ENCODE data around the gene MXRA7.
A peak's percentile ranks its signal among the peaks of the same experiment; 100 is the strongest.
"Not testable (repeated sequence)": the region's sequence is repeated elsewhere in the genome, so short reads cannot be mapped to it uniquely, and the experiment has no call there.

MXRA7 gene

GRCh38 chr17:76716146-76716838 is 5.5 kb upstream of the MXRA7 start:
- Histone ChIP-seq H3K27ac (ENCODE audit: low read depth, low read length) (no peak overlapping the region), H3K9me3 (ENCODE audit: control insufficient read depth in 1 of 2, low read length in 2 of 2) (no peaks in the 10 kb centered on the region), H3K9ac (ENCODE audit: low read depth in 1 of 2, low read length in 2 of 2) (peak overlapping the region in 1 of 2 donors; percentile 19), H3K4me3 (ENCODE audit: low read depth in 1 of 2, low read length in 2 of 2) (no peak overlapping the region), H3K36me3 (ENCODE audit: control insufficient read depth in 1 of 2, insufficient read depth in 2 of 2, low read length in 2 of 2) (peaks cover 29 to 78% of the 10 kb centered on the region in 2 donors), H3K4me1 (ENCODE audit: control insufficient read depth in 1 of 2, insufficient read depth in 2 of 2, low read length in 2 of 2) (peaks cover 18 to 22% of the 10 kb centered on the region in 2 donors), H3K27me3 (ENCODE audit: control insufficient read depth in 1 of 2, insufficient read depth in 2 of 2, low read length in 2 of 2) (no peaks in the 10 kb centered on the region)

- peaks cover 22 to 69% of the 10 kb centered on the region in 2 donors for H3K36me3 ChIP-seq (ENCODE audit: control insufficient read depth in 1 of 2, insufficient read depth in 2 of 2, low read length in 2 of 2)
- no peak overlapping the region for H3K27ac ChIP-seq (ENCODE audit: low read depth, low read length)
- no peak overlapping the region for H3K9ac ChIP-seq (ENCODE audit: low read depth in 1 of 2, low read length in 2 of 2)
- no peak overlapping the region for H3K4me3 ChIP-seq (ENCODE audit: low read depth in 1 of 2, low read length in 2 of 2)
- no peaks in the 10 kb centered on the region for H3K9me3 ChIP-seq (ENCODE audit: control insufficient read depth in 1 of 2, low read length in 2 of 2)
- H3K4me1 ChIP-seq (ENCODE audit: control insufficient read depth in 1 of 2, insufficient read depth in 2 of 2, low read length in 2 of 2): peaks cover 22 to 25% of the 10 kb centered on the region in 2 donors
- no peaks in the 10 kb centered on the region for H3K27me3 ChIP-seq (ENCODE audit: control insufficient read depth in 1 of 2, insufficient read depth in 2 of 2, low read length in 2 of 2)
These were observed 4.7 kb upstream of the MXRA7 start for GRCh38 chr17:76715496-76715830.

- no peaks in the 10 kb centered on the region for H3K27me3 ChIP-seq (ENCODE audit: control insufficient read depth in 1 of 2, insufficient read depth in 2 of 2, low read length in 2 of 2)
- H3K4me3 ChIP-seq (ENCODE audit: low read depth in 1 of 2, low read length in 2 of 2): no peak overlapping the region
- no peak overlapping the region for H3K9ac ChIP-seq (ENCODE audit: low read depth in 1 of 2, low read length in 2 of 2)
- H3K9me3 ChIP-seq (ENCODE audit: control insufficient read depth in 1 of 2, low read length in 2 of 2): no peaks in the 10 kb centered on the region
- H3K4me1 ChIP-seq (ENCODE audit: control insufficient read depth in 1 of 2, insufficient read depth in 2 of 2, low read length in 2 of 2): peaks cover 22 to 27% of the 10 kb centered on the region in 2 donors
- H3K36me3 ChIP-seq (ENCODE audit: control insufficient read depth in 1 of 2, insufficient read depth in 2 of 2, low read length in 2 of 2): peaks cover 17 to 64% of the 10 kb centered on the region in 2 donors
- H3K27ac ChIP-seq (ENCODE audit: low read depth, low read length): no peak overlapping the region
These were observed 4.2 kb upstream of the MXRA7 start for GRCh38 chr17:76714822-76715495.

GRCh38 chr17:76714336-76714735 is 3.6 kb upstream of the MXRA7 start:
- H3K27me3 ChIP-seq (ENCODE audit: control insufficient read depth in 1 of 2, insufficient read depth in 2 of 2, low read length in 2 of 2): no peaks in the 10 kb centered on the region
- no peak overlapping the region for H3K4me3 ChIP-seq (ENCODE audit: low read depth in 1 of 2, low read length in 2 of 2)
- H3K9me3 ChIP-seq (ENCODE audit: control insufficient read depth in 1 of 2, low read length in 2 of 2): no peaks in the 10 kb centered on the region
- peaks cover 16 to 58% of the 10 kb centered on the region in 2 donors for H3K36me3 ChIP-seq (ENCODE audit: control insufficient read depth in 1 of 2, insufficient read depth in 2 of 2, low read length in 2 of 2)
- H3K27ac ChIP-seq (ENCODE audit: low read depth, low read length): no peak overlapping the region
- no peak overlapping the region for H3K9ac ChIP-seq (ENCODE audit: low read depth in 1 of 2, low read length in 2 of 2)
- peaks cover 22 to 33% of the 10 kb centered on the region in 2 donors for H3K4me1 ChIP-seq (ENCODE audit: control insufficient read depth in 1 of 2, insufficient read depth in 2 of 2, low read length in 2 of 2)

- Histone ChIP-seq H3K36me3 (ENCODE audit: control insufficient read depth in 1 of 2, insufficient read depth in 2 of 2, low read length in 2 of 2) (peaks cover 13 to 52% of the 10 kb centered on the region in 2 donors), H3K9me3 (ENCODE audit: control insufficient read depth in 1 of 2, low read length in 2 of 2) (no peaks in the 10 kb centered on the region), H3K27ac (ENCODE audit: low read depth, low read length) (no peak overlapping the region), H3K9ac (ENCODE audit: low read depth in 1 of 2, low read length in 2 of 2) (no peak overlapping the region), H3K4me1 (ENCODE audit: control insufficient read depth in 1 of 2, insufficient read depth in 2 of 2, low read length in 2 of 2) (peaks cover 22 to 33% of the 10 kb centered on the region in 2 donors), H3K27me3 (ENCODE audit: control insufficient read depth in 1 of 2, insufficient read depth in 2 of 2, low read length in 2 of 2) (no peaks in the 10 kb centered on the region), H3K4me3 (ENCODE audit: low read depth in 1 of 2, low read length in 2 of 2) (no peak overlapping the region)
These were observed 3.0 kb upstream of the MXRA7 start for GRCh38 chr17:76713765-76714164.

- H3K4me3 ChIP-seq (ENCODE audit: low read depth in 1 of 2, low read length in 2 of 2); H3K27me3 ChIP-seq (ENCODE audit: control insufficient read depth in 1 of 2, insufficient read depth in 2 of 2, low read length in 2 of 2); H3K27ac ChIP-seq (ENCODE audit: low read depth, low read length); H3K9me3 ChIP-seq (ENCODE audit: control insufficient read depth in 1 of 2, low read length in 2 of 2); H3K9ac ChIP-seq (ENCODE audit: low read depth in 1 of 2, low read length in 2 of 2): not testable (repeated sequence)
- Histone ChIP-seq H3K36me3 (ENCODE audit: control insufficient read depth in 1 of 2, insufficient read depth in 2 of 2, low read length in 2 of 2) (peaks cover 5 to 40% of the 10 kb centered on the region in 2 donors), H3K4me1 (ENCODE audit: control insufficient read depth in 1 of 2, insufficient read depth in 2 of 2, low read length in 2 of 2) (peaks cover 25 to 33% of the 10 kb centered on the region in 2 donors)
These were observed 1.6 kb upstream of the MXRA7 start for GRCh38 chr17:76712321-76712720.

GRCh38 chr17:76709951-76710862 is 558 bp downstream of the MXRA7 start:
- Histone ChIP-seq H3K9ac (ENCODE audit: low read depth in 1 of 2, low read length in 2 of 2) (peak overlapping the region; percentile 64 to 70), H3K4me3 (ENCODE audit: low read depth in 1 of 2, low read length in 2 of 2) (peak overlapping the region; percentile 31 to 61), H3K4me1 (ENCODE audit: control insufficient read depth in 1 of 2, insufficient read depth in 2 of 2, low read length in 2 of 2) (peaks cover 15 to 16% of the 10 kb centered on the region in 2 donors), H3K27ac (ENCODE audit: low read depth, low read length) (peak overlapping the region; percentile 86), H3K36me3 (ENCODE audit: control insufficient read depth in 1 of 2, insufficient read depth in 2 of 2, low read length in 2 of 2) (peaks cover 0 to 19% of the 10 kb centered on the region in 2 donors)
- not testable (repeated sequence) for H3K9me3 ChIP-seq (ENCODE audit: control insufficient read depth in 1 of 2, low read length in 2 of 2); H3K27me3 ChIP-seq (ENCODE audit: control insufficient read depth in 1 of 2, insufficient read depth in 2 of 2, low read length in 2 of 2)

GRCh38 chr17:76709077-76709950 is 1.5 kb downstream of the MXRA7 start:
- Histone ChIP-seq H3K27me3 (ENCODE audit: control insufficient read depth in 1 of 2, insufficient read depth in 2 of 2, low read length in 2 of 2) (no peaks in the 10 kb centered on the region), H3K27ac (ENCODE audit: low read depth, low read length) (peak overlapping the region; percentile 86), H3K4me3 (ENCODE audit: low read depth in 1 of 2, low read length in 2 of 2) (peak overlapping the region; percentile 31 to 61), H3K9me3 (ENCODE audit: control insufficient read depth in 1 of 2, low read length in 2 of 2) (no peaks in the 10 kb centered on the region), H3K4me1 (ENCODE audit: control insufficient read depth in 1 of 2, insufficient read depth in 2 of 2, low read length in 2 of 2) (peaks cover 12 to 13% of the 10 kb centered on the region in 2 donors), H3K36me3 (ENCODE audit: control insufficient read depth in 1 of 2, insufficient read depth in 2 of 2, low read length in 2 of 2) (peaks cover 0 to 17% of the 10 kb centered on the region in 2 donors), H3K9ac (ENCODE audit: low read depth in 1 of 2, low read length in 2 of 2) (peak overlapping the region; percentile 64 to 70)

GRCh38 chr17:76707985-76708807 is 2.6 kb downstream of the MXRA7 start:
- Histone ChIP-seq H3K27ac (ENCODE audit: low read depth, low read length) (peak overlapping the region; percentile 50), H3K27me3 (ENCODE audit: control insufficient read depth in 1 of 2, insufficient read depth in 2 of 2, low read length in 2 of 2) (no peaks in the 10 kb centered on the region), H3K9me3 (ENCODE audit: control insufficient read depth in 1 of 2, low read length in 2 of 2) (no peaks in the 10 kb centered on the region), H3K36me3 (ENCODE audit: control insufficient read depth in 1 of 2, insufficient read depth in 2 of 2, low read length in 2 of 2) (peaks cover 0 to 8% of the 10 kb centered on the region in 2 donors), H3K4me3 (ENCODE audit: low read depth in 1 of 2, low read length in 2 of 2) (no peak overlapping the region), H3K9ac (ENCODE audit: low read depth in 1 of 2, low read length in 2 of 2) (peak overlapping the region in 1 of 2 donors; percentile 17), H3K4me1 (ENCODE audit: control insufficient read depth in 1 of 2, insufficient read depth in 2 of 2, low read length in 2 of 2) (peaks cover 12 to 13% of the 10 kb centered on the region in 2 donors)

All from duodenal mucosa (tissue), 2 donors.